SW 1271 (cell line): ENCODE data around the gene FKBP5.
"Not testable (repeated sequence)": the region's sequence is repeated elsewhere in the genome, so short reads cannot be mapped to it uniquely, and the experiment has no call there.

Experiments used
- DNase-seq, 2 experiments: peaks; one replicate each; lab custom pipeline; 2025; lab: John Stamatoyannopoulos, UW

FKBP5 gene

GRCh38 chr6:35539223-35539622 lies 149.5 kb downstream of the FKBP5 start:
- no peak for DNase-seq

- DNase-seq = not testable (repeated sequence)
Observed at GRCh38 chr6:35535847-35536246, 152.9 kb downstream of the FKBP5 start.

GRCh38 chr6:35534407-35535170 lies 154.1 kb downstream of the FKBP5 start:
- no peak for DNase-seq

DNA sequence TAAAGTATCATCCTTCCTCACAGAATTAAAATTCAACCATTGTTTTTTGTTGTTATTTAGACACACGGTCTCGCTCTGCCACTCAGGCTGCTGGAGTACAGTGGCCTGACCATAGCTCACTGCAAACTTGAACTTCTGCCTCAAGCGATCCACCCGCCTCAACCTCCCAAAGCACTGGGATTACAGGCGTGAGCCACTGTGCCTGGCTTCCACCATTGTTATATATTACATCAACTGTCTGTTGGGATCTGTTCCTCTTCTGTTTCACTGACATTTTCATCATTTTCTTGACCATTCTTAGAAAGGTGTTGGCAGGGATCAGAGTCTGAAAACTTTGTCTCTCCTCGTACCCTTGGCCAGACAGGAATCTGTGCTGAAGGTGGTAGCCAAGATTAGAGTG lies 154.7 kb downstream of the FKBP5 start:
- DNase-seq = no peak

DNA sequence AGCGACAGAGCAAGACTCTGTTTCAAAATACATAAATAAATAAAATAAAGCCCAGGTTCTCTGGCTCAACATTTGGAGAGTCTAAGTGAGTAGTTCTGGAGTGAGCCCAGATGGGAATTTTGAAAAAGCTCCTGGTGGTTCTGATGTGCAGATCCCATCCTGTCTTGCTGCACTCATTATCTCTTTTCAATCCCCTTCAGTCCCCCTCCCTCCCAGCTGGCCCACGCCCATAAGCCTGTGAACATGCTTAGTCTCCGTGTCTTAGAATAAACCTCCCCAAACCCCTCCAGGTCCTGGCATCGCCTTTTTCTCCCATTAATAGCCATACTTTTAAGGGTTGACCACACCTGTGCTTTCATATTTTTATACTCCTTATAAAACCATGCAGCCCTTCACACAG lies 156.6 kb downstream of the FKBP5 start:
- DNase-seq = no peak

DNA sequence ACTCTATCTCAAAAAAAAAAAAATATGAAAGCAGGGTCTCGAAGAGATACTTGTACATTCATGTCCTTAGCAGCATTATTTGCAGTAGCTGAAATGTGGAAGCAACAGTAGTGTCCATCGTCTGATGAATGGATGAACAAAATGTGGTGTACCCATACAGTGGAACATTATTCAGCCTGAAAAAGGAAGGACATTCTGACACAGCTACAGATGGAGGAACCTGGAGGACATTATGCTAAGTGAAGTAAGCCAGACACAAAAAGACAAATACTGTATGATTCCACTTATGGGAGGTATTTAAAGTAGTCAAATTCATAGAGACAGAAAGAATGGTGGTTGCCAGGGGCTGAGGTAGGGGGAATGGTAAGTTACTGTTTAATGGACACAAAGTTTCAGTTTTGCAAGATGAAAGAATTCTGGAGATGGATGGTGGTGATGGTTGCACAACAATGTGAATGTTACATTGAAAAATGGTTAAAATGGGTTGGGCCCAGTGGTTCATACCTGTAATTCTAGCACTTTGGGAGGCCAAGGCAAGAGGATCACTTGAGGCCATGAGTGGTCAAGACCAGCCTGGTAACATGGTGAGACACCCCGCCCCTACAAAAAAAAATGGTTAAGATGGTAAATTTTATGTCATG lies 164.2 kb downstream of the FKBP5 start:
- DNase-seq = no peak
